Erythroblast (primary cell): Measurements from ENCODE around the gene PPP1R12B.
"Not testable (repeated sequence)": the region's sequence is repeated elsewhere in the genome, so short reads cannot be mapped to it uniquely, and the experiment has no call there.

Experiments
- GATA1 ChIP-seq: IDR thresholded peaks from 2 replicates; pipeline ENCODE4 v1.6.1; 2011; ENCODE audit warnings: low read depth, mild to moderate bottlenecking, control low read depth, low read length, moderate library complexity
- POLR2A ChIP-seq: IDR thresholded peaks from 2 replicates; pipeline ENCODE4 v1.6.1; 2011; ENCODE audit warnings: mild to moderate bottlenecking, low read length

DNA sequence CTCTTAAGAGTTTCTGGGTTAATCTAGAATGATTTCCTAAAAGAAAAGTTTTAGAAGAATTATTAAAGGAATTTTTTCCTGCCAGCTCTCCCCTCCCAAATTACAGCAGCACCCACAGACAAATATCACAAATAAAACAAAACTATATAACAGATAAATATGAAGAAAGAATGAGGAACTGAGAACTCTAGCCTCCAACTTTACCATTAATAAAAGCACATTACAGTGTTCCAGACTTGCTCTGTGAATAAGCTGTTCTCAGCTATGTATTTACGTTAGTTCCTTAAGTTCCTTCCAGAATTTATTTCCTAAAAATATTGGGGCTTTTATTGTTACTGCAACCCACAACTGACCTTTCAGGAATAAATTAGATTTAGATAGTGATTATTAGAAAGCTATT is 168.6 kb downstream of the PPP1R12B start:
- not testable (repeated sequence) for TF ChIP-seq POLR2A, GATA1
